Kidney epithelial cell (primary cell): ENCODE results near the gene ATXN10. TPM values are rescaled to one million over a fixed set of nuclear protein-coding genes. Genes with fewer than 3 reads are reported as not detected.
"Not testable (repeated sequence)": the region's sequence is repeated elsewhere in the genome, so short reads cannot be mapped to it uniquely, and the experiment has no call there.

Experiments used
- DNase-seq: peaks from one replicate; pipeline ENCODE4 v3.0.0-alpha.2; 2010; ENCODE audit warnings: low read depth
- H3K27me3 ChIP-seq: 2 replicates; pipeline ENCODE4 v1.6.0; 2011; ENCODE audit warnings: low read length; ENCODE audit not compliant: control insufficient read depth, insufficient read depth
- H3K36me3 ChIP-seq: 2 replicates; pipeline ENCODE4 v1.5.1; 2011; ENCODE audit warnings: low read length; ENCODE audit not compliant: control insufficient read depth, insufficient read depth
- H3K4me3 ChIP-seq: 2 replicates; pipeline ENCODE4 v1.5.1; 2011; ENCODE audit warnings: low read depth, mild to moderate bottlenecking, control low read depth, low read length
- total RNA-seq: library from RNA; depleted of rRNA; stranded (reverse); fragments of >200 nt; gene quantifications from 2 replicates; pipeline ENCODE4 v1.2.3, GENCODE V29; 2015
- TF ChIP-seq, protein P1 (sequence below): IDR thresholded peaks from 2 replicates; pipeline ENCODE4 v1.5.1; 2011; ENCODE audit warnings: mild to moderate bottlenecking, moderate library complexity, low read length, control low read depth, inconsistent platforms; ENCODE audit not compliant: insufficient read depth, poor library complexity, severe bottlenecking

The ATXN10 gene
- total RNA-seq, 1 donor from 2014 or later: 127 TPM

- H3K4me3 ChIP-seq: no peak overlapping the region
- H3K36me3 ChIP-seq: peaks cover 2% of the 10 kb centered on the region
- no peak for DNase-seq
- TF ChIP-seq, protein P1, sequence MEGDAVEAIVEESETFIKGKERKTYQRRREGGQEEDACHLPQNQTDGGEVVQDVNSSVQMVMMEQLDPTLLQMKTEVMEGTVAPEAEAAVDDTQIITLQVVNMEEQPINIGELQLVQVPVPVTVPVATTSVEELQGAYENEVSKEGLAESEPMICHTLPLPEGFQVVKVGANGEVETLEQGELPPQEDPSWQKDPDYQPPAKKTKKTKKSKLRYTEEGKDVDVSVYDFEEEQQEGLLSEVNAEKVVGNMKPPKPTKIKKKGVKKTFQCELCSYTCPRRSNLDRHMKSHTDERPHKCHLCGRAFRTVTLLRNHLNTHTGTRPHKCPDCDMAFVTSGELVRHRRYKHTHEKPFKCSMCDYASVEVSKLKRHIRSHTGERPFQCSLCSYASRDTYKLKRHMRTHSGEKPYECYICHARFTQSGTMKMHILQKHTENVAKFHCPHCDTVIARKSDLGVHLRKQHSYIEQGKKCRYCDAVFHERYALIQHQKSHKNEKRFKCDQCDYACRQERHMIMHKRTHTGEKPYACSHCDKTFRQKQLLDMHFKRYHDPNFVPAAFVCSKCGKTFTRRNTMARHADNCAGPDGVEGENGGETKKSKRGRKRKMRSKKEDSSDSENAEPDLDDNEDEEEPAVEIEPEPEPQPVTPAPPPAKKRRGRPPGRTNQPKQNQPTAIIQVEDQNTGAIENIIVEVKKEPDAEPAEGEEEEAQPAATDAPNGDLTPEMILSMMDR: no peak
- no peaks in the 10 kb centered on the region for H3K27me3 ChIP-seq
These were observed 33.0 kb downstream of the ATXN10 start for GRCh38 chr22:45704648-45705047.

GRCh38 chr22:45707605-45708004 lies 36.0 kb downstream of the ATXN10 start:
- Histone ChIP-seq H3K4me3 (no peak overlapping the region), H3K27me3 (no peaks in the 10 kb centered on the region), H3K36me3 (no peaks in the 10 kb centered on the region)
- DNase-seq: no peak
- TF ChIP-seq, protein P1: no peak

- no peaks in the 10 kb centered on the region for H3K36me3 ChIP-seq
- no peaks in the 10 kb centered on the region for H3K27me3 ChIP-seq
- H3K4me3 ChIP-seq: no peak overlapping the region
- TF ChIP-seq, protein P1: no peak
- no peak for DNase-seq
These were observed 36.5 kb downstream of the ATXN10 start for GRCh38 chr22:45708145-45708544.

GRCh38 chr22:45709060-45709739 lies 37.6 kb downstream of the ATXN10 start:
- DNase-seq: peak; percentile 23
- Histone ChIP-seq H3K36me3 (no peaks in the 10 kb centered on the region), H3K4me3 (no peak overlapping the region), H3K27me3 (no peaks in the 10 kb centered on the region)
- TF ChIP-seq, protein P1: no peak

DNA sequence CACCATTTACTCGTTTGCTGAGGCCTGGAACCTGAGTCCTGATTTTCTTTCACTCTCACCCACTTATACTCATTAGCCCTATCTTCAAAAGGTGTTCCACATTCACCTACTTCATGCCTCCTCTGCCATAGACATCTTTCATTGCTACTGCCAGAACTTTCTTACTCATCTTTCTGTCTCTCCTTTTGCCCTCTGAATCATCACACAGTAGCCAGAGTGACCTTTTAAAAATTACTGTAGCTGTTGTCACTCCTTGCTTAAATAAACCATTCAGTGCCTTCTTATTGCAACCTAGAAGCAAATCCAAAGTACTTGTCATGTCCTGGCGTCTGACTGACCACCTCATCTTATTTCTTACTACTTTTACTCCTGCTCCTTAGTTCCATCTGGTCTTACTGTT lies 38.2 kb downstream of the ATXN10 start:
- Histone ChIP-seq H3K27me3 (no peaks in the 10 kb centered on the region), H3K36me3 (no peaks in the 10 kb centered on the region), H3K4me3 (no peak overlapping the region)
- DNase-seq: no peak
- TF ChIP-seq, protein P1: no peak

GRCh38 chr22:45710469-45710868 lies 38.8 kb downstream of the ATXN10 start:
- TF ChIP-seq, protein P1: no peak
- no peaks in the 10 kb centered on the region for H3K27me3 ChIP-seq

GRCh38 chr22:45714390-45714789 lies 42.8 kb downstream of the ATXN10 start:
- not testable (repeated sequence) for H3K4me3 ChIP-seq, H3K36me3 ChIP-seq, H3K27me3 ChIP-seq, DNase-seq

More at GRCh38 chr22:45710469-45710868, 38.8 kb downstream of the ATXN10 start:
- Histone ChIP-seq H3K36me3 (no peaks in the 10 kb centered on the region), H3K4me3 (no peak overlapping the region)
- no peak for DNase-seq
